NOMO-1 (cell line): ENCODE results near the gene MCM6.
"Not testable (repeated sequence)": the region's sequence is repeated elsewhere in the genome, so short reads cannot be mapped to it uniquely, and the experiment has no call there.

ENCODE experiments used
- DNase-seq, 2 experiments: peaks; one replicate each; lab custom pipeline; 2025; ENCODE audit not compliant: unreplicated experiment in 2 of 2; lab: John Stamatoyannopoulos, UW

Gene MCM6

GRCh38 chr2:135876066-135876711 lies at the start of gene MCM6:
Gene MCM6, minus strand, starts transcription at chr2:135876443. Its CDS starts 78 bp downstream, at chr2:135876365.
- peak; percentile 97 to 98 for DNase-seq

- DNase-seq, result no peak
Observed at GRCh38 chr2:135925571-135925970, 49.3 kb upstream of the MCM6 start.

DNA sequence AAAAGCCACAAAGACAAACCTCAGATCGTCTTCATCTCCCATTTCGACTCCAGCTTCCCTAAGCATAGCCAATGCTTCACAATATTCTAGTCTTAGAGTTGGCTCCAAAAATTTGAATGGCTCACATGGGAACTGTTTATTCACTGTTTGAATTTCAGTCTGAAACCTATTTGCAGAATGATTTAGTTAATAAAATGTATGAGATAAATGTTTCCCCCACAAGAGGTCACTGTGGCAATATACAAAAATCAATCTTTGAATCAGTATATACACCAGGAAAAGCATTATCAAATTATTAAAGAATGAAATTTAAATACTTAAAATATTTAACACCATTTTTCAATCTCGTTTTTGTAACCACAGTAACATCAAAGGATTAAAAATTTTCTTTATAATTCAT lies 40.0 kb upstream of the MCM6 start:
- DNase-seq, result peak in 1 of 2 experiments; percentile 64

DNA sequence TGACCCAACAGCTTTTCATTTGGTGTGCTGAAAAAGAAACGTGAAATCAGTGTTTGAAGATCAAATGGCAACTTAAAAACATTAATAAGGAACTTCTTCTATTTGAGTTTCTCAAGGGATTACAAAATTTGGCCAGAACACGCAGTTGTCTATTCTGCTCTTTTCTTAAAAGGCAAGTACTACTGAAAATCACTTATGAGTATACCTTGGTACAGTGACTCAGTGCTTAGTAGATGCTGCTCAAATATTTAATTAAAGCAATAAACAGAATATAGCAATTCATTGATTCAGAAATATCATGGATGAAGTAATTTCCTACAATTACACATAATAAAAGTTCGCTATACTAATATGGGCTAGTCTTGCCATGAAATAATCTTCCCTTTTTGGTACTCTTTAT lies 38.2 kb upstream of the MCM6 start:
- peak; percentile 25 to 48 for DNase-seq

DNA sequence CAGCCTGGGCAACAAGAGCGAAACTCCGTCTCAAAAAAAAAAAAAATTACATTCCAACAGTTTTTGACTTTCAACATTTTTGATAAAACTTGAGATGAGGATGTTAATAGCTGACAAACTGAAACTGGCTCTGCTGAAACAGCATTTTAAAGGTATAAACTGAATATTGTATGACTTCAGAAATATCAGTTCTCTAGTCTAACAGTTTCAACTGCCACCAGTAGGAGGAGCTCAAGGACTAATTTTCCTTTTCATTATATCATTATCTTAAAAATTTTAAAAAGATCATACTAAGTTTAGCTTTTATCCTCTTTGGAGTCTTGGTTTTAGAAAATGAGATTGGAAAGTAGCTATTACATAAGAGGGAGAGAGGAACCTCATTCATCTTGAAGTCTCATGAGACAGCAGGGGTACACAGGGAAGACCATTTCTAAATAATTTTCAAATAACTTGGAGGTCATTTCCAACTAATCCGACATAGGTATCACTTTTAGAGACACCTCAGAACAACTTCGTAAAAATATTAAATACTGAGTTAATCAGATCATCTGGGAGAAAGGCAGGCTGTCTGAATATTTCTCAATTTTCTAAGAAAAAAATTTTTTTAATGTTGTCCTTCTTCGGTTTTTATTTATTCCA lies 37.6 kb upstream of the MCM6 start:
- DNase-seq, result peak in 1 of 2 experiments; percentile 67

GRCh38 chr2:135909976-135910375 lies 33.7 kb upstream of the MCM6 start:
- DNase-seq, result no peak

DNA sequence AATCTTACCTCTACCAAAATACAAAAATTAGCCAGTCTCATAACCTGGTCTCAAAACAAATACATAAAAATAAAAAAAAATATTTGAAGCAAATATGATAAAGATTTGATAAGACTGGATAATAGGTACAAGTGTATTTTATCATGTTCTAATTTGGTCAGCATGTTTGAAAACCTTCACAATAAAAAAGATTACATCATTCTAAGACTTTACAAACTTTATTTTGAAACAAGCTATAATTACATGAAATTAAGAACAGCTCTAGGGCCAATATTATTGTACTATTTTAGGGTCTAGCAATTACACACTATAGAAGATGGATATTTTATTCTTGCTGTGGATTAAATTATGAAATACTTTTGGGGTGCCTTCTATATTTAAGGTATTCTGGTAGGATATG lies 29.4 kb upstream of the MCM6 start:
- DNase-seq, result no peak

DNA sequence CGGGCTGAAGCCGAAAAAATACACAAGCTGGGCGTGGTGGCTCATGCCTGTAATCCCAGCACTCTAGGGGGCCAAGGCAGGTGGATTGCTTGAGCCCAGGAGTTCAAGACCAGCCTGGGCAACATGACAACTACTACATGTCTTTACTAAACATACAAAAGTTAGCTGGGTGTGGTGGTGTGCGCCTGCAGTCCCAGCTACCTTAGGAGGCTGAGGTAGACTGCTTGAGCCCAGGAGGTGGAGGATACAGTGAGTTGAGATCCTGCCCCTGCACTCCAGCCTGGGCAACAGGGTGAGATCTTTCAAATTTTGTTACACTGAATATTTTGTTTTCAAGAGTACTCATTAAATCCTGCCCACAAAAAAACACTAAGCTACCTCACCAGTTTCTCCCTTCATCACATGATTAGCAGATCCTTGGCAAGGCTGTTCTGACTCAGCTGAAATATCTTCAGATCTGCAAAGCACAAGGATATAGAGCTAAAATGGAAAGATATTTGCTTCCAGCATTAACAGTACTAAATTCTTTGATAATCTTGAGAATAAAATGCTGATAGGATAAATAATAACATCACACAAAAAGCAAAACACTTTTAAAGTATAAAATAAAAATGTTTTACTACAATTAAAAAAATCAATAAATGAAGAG lies 28.2 kb upstream of the MCM6 start:
- DNase-seq, result no peak

- DNase-seq, result no peak
Observed at GRCh38 chr2:135903650-135904049, 27.4 kb upstream of the MCM6 start.

DNA sequence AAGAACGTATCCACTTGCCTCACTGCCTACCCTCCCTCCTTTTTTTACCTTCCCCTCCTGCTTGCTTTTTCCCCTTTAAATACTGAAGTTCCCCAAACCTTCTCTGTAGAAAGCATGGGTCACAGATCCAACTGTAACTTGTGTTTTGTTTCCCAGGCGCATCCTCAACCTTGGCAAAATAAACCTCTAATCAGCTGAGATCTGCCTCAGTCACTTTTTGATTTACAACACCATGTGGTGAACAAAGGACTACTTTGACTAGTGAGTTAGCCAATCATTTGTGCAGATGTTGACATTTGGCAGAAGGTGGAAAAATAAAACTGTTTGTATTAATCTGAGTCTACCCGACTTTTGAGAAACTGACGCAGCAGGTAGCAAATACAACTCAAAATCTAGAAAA lies 23.3 kb upstream of the MCM6 start:
- DNase-seq, result no peak

DNA sequence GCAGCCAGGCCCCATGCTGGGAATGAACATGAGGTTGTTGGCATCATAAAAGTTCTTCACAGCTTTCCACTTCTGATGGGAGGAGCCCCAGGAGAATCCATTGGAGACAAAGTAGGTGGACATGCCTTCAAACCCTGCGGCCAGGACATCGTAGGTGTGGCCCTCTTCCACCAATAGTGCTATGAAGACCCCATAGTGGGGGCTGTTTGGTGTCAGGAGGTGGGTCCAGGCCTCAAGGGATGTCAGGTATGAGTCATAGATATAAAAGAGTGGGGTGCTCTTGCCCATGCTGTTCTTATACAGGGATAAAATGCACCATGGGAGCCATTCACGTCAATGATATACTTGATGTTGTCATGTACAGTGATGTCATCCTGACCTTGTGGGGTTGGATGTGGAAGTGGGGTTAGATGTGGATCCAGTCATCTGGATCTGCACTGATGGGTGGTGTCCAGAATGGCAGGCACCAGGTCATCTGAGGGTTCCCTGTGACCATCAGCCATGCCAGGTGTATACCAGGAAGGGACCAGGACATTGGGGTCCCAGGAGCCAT lies 22.1 kb upstream of the MCM6 start:
- DNase-seq, result no peak

GRCh38 chr2:135894930-135895329 lies 18.7 kb upstream of the MCM6 start:
- DNase-seq, result no peak

GRCh38 chr2:135893374-135893794 lies 17.1 kb upstream of the MCM6 start:
- DNase-seq, result peak; percentile 23 to 79

DNA sequence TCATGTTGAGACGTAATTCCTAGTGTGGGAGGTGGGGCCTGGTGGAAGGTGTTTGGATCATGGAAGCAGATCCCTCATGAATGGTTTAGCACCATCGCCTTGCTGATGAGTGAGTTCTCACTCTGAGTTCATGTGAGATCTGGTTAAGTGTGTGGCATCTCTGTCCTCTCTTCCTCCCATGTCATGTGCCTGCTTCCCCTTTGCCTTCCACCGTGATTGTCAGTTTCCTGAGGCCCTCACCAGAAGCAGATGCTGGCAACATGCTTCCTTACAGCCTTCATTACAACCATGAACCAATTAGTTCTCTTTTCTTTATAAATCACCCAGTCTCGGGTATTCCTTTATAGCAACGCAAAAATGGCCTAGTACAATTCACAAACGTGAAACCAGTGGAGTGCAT lies 14.6 kb upstream of the MCM6 start:
- DNase-seq, result peak; percentile 71 to 78

DNA sequence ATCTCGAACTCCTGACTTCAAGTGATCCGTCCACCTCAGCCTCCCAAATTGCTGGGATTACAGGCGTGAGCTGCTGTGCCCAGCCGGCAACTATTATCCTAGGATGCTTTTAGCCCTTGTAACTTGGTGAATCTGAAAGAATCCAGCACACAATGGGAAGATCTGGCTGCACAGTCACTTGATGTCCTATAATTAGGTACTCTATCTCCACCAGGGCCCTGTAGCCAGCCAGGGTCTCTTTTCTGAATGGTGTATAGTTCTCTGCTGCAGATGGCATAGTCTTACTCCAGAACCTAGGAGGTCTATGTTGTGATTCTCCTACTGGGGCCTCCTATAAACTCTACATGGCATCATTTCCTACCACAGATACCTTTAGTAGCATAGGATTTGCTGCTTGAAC lies 13.9 kb upstream of the MCM6 start:
- DNase-seq, result no peak

DNA sequence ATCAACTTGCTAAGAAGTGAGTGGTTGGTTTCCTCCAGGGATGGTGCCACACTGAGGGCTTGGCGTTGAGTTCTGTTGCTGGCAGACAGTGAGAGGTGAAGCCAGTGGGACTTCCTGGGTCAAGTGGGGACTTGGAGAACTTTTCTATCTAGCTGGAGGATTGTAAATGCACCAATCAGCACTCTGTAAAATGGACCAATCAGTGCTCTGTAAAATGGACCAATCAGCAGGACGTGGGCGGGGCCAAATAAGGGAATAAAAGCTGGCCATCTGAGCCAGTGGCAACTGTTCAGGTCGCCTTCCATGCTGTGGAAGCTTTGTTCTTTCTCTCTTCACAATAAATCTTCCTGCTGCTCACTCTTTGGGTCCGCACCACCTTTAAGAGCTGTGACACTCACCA lies 12.3 kb upstream of the MCM6 start:
- DNase-seq, result not testable (repeated sequence)

GRCh38 chr2:135885709-135886108 lies 9.5 kb upstream of the MCM6 start:
- DNase-seq, result no peak

GRCh38 chr2:135882415-135882814 lies 6.2 kb upstream of the MCM6 start:
- no peak for DNase-seq

- DNase-seq, result not testable (repeated sequence)
Observed at GRCh38 chr2:135876770-135877169, 527 bp upstream of the MCM6 start.

DNA sequence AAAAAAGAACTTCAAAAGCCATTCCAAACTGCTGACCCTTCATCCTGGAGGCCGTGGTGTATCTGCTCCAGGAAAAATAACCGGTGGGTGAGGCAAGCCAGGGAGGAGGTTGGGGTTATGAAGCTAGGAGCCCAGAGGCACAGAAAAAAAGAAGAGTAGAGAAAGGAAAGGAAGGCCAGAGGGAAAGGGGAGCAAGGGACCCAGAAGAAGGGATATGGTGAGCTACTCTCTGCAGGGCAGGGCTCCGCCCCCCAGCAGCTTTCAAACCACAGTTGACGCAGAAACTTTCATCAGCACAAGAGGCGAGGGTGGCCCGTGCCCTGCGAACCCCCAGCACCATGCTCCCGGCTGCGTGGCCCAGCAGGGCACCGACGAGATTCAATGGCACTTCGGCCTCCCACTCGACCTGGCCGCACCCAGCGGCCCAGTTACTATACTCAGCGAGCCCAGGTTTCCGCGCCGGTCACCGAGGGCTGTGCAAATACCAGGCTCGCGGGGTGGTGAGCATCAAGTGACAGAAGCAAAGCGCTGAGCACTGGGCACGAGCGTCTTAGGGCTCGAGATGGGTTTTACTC lies 665 bp downstream of the MCM6 start:
- peak; percentile 46 to 62 for DNase-seq

- no peak for DNase-seq
Observed at GRCh38 chr2:135874777-135875365, 1.4 kb downstream of the MCM6 start.
